ENCODE data around the gene EIF1B.

Gene EIF1B

GRCh38 chr3:40307176-40307575 lies 2.3 kb upstream of the EIF1B start:
- in situ Hi-C loops (cut with MboI; ENCODE audit: low sequenced_read_pairs) = loop anchor here (25.0 kb wide), 1 partner anchor 120 kb away; no protein-coding TSS in a partner anchor

- in situ Hi-C loops (cut with MboI; ENCODE audit: low sequenced_read_pairs) = loop anchor here (25.0 kb wide), 1 partner anchor 122 kb away; no protein-coding TSS in a partner anchor
Observed at GRCh38 chr3:40308725-40309417, 636 bp upstream of the EIF1B start.

GRCh38 chr3:40309925-40310695 lies 603 bp downstream of the EIF1B start:
- in situ Hi-C loops (cut with MboI; ENCODE audit: low sequenced_read_pairs) = loop anchor here (25.0 kb wide), 1 partner anchor 123 kb away; no protein-coding TSS in a partner anchor

- in situ Hi-C loops (cut with MboI; ENCODE audit: low sequenced_read_pairs) = loop anchor here (25.0 kb wide), 1 partner anchor 123 kb away; no protein-coding TSS in a partner anchor
Observed at GRCh38 chr3:40310705-40311104, 1.2 kb downstream of the EIF1B start.

- in situ Hi-C loops (cut with MboI; ENCODE audit: low sequenced_read_pairs) = loop anchor here (25.0 kb wide), 1 partner anchor 125 kb away; no protein-coding TSS in a partner anchor
Observed at GRCh38 chr3:40312661-40313226, 3.2 kb downstream of the EIF1B start.

GRCh38 chr3:40313975-40314860 lies 4.7 kb downstream of the EIF1B start:
- in situ Hi-C loops (cut with MboI; ENCODE audit: low sequenced_read_pairs) = loop anchor here (25.0 kb wide), 1 partner anchor 127 kb away; no protein-coding TSS in a partner anchor

GRCh38 chr3:40317061-40317855 lies 7.8 kb downstream of the EIF1B start:
- in situ Hi-C loops (cut with MboI; ENCODE audit: low sequenced_read_pairs) = loop anchor here (25.0 kb wide), 1 partner anchor 130 kb away; no protein-coding TSS in a partner anchor

- in situ Hi-C loops (cut with MboI; ENCODE audit: low sequenced_read_pairs) = loop anchor here (25.0 kb wide), 1 partner anchor 135 kb away; no protein-coding TSS in a partner anchor
Observed at GRCh38 chr3:40321818-40322217, 12.3 kb downstream of the EIF1B start.

- in situ Hi-C loops (cut with MboI; ENCODE audit: low sequenced_read_pairs) = loop anchor here (25.0 kb wide), 1 partner anchor 137 kb away; no protein-coding TSS in a partner anchor
Observed at GRCh38 chr3:40323946-40324345, 14.4 kb downstream of the EIF1B start.

GRCh38 chr3:40324621-40325020 lies 15.1 kb downstream of the EIF1B start:
- in situ Hi-C loops (cut with MboI; ENCODE audit: low sequenced_read_pairs) = loop anchor here (25.0 kb wide), 1 partner anchor 137 kb away; no protein-coding TSS in a partner anchor

GRCh38 chr3:40325465-40325864 lies 16.0 kb downstream of the EIF1B start:
- in situ Hi-C loops (cut with MboI; ENCODE audit: low sequenced_read_pairs) = no loop called here

GRCh38 chr3:40328374-40328773 lies 18.9 kb downstream of the EIF1B start:
- in situ Hi-C loops (cut with MboI; ENCODE audit: low sequenced_read_pairs) = no loop called here

- in situ Hi-C loops (cut with MboI; ENCODE audit: low sequenced_read_pairs) = no loop called here
Observed at GRCh38 chr3:40329071-40329470, 19.6 kb downstream of the EIF1B start.

- in situ Hi-C loops (cut with MboI; ENCODE audit: low sequenced_read_pairs) = no loop called here
Observed at GRCh38 chr3:40332684-40333083, 23.2 kb downstream of the EIF1B start.

- in situ Hi-C loops (cut with MboI; ENCODE audit: low sequenced_read_pairs) = no loop called here
Observed at GRCh38 chr3:40333416-40333815, 23.9 kb downstream of the EIF1B start.

- in situ Hi-C loops (cut with MboI; ENCODE audit: low sequenced_read_pairs) = no loop called here
Observed at GRCh38 chr3:40333852-40334251, 24.3 kb downstream of the EIF1B start.

- in situ Hi-C loops (cut with MboI; ENCODE audit: low sequenced_read_pairs) = no loop called here
Observed at GRCh38 chr3:40336101-40336500, 26.6 kb downstream of the EIF1B start.

- in situ Hi-C loops (cut with MboI; ENCODE audit: low sequenced_read_pairs) = no loop called here
Observed at GRCh38 chr3:40336511-40337135, 27.1 kb downstream of the EIF1B start.
